Ramos (cell line): ENCODE data around the gene ATP2C2.
"Not testable (repeated sequence)": the region's sequence is repeated elsewhere in the genome, so short reads cannot be mapped to it uniquely, and the experiment has no call there.

ENCODE experiments used
- in situ Hi-C: fragments of 300-500 bp; cut with MboI; formaldehyde crosslinking; loops from one replicate; pipeline ENCODE4 v1.14.3; 2022; ENCODE audit warnings: low sequenced_read_pairs; ENCODE audit not compliant: unreplicated experiment

ATP2C2 gene

GRCh38 chr16:84368308-84368996 is at the start of gene ATP2C2:
Gene ATP2C2 (plus strand): TSS chr16:84368538. CDS start chr16:84368616, 78 bp downstream.
- in situ Hi-C loops = no loop called here

DNA sequence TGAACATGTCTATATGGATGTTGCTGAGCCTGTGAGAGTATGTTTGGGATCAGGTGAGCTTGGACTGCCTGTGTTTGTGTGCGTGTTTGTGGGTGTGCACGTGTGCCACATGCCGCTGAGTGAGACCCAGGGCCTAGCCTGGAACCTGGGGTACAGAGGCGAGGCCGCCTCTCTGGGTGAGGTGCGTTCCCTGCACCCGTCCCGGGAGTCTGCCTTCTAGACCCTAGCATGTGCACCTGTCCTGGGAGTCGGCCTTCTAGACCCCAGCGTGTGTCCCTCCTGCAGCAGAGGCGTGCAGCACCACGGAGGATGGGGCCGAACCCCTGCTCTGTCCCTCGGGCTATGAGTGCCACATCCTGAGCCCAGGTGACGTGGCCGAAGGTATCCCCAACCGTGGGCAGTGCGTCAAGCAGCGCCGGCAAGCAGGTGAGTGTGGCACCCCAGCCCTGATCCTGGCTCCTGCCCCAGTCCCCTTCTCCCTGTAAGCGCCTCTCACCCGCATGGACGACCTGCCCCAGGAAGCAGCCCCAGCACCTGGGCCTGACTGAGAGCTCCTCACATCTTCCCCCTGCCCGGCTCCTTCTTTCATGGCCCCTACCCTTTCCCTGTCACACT is 49.1 kb upstream of the ATP2C2 start:
- in situ Hi-C loops = no loop called here

- in situ Hi-C loops = no loop called here
Measured at GRCh38 chr16:84320511-84320910, 47.8 kb upstream of the ATP2C2 start.

DNA sequence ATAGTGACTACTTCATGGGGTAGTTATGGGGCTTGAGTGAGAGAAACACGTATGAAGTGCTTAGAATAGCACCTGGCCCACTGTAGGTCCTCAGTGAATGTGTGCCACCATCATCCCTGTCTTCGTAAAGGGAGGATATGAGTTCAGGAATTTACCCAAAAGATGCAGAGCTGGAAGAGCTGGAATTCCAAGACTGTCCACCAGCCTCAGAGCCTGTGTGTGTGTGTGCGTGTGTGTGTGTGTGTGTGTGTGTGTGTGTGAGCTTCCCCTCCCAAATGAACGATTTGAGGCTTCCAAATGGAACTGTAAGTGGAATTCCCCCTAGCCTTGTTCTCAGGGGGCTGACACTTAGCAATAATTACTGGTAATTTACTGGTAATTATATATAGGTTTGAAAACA is 46.4 kb upstream of the ATP2C2 start:
- in situ Hi-C loops = no loop called here

DNA sequence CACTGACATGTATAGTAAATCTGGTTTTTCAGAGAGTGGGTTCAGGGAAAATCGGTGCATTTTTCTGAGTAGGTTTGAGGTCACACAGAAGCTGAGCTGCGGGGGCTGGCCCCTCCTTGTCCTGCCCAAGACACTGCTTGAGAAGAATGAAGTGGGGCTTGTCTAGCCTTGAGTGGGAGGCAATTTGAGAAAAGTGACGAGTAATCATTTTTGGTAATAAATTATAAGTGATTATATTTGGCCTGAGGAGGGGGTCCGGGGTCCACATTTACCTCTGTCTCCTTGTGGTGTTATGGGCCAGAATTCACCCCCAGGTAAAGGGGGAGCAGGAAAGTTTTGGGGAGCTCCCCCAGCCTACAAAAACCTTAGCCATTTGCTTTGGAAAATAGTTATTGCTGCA is 45.6 kb upstream of the ATP2C2 start:
- in situ Hi-C loops = no loop called here

- in situ Hi-C loops = no loop called here
Measured at GRCh38 chr16:84323606-84324005, 44.7 kb upstream of the ATP2C2 start.

DNA sequence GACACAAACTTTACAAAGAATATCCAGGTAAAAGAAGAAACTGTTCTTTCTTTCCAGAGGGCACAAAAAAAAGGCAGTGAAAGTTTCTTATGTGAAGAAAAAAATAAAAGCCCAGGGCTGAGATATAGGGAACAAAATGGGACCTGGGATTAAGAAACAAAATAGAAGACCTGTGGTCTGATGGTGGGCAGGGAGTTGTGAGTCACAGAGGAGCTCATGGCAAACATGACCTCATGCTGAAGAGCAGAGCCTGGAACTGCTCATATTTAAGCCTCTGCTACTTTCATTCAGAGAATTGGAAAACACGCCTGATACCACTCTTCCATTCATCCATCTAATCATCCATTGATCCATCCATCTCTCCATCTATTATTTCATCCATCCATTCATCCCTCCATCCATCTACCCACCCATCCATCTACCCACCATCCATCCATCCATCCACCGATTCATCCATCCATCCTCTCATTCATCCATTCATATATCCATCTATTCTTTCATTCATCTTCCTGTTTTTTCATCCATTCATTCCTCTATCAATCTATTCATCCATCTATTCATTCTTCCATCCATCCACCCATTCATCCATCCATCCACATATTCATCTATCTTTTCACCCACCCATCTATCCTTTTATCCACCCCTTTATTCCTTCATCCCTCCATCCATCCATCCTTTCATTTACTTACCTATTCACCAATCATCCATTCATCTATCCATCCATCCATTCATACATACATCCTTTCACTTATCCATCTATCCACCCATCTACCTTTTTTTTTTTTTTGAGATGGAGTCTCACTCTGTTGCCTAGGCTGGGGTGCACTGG is 43.7 kb upstream of the ATP2C2 start:
- in situ Hi-C loops = no loop called here

- in situ Hi-C loops = no loop called here
Measured at GRCh38 chr16:84326545-84326944, 41.8 kb upstream of the ATP2C2 start.

DNA sequence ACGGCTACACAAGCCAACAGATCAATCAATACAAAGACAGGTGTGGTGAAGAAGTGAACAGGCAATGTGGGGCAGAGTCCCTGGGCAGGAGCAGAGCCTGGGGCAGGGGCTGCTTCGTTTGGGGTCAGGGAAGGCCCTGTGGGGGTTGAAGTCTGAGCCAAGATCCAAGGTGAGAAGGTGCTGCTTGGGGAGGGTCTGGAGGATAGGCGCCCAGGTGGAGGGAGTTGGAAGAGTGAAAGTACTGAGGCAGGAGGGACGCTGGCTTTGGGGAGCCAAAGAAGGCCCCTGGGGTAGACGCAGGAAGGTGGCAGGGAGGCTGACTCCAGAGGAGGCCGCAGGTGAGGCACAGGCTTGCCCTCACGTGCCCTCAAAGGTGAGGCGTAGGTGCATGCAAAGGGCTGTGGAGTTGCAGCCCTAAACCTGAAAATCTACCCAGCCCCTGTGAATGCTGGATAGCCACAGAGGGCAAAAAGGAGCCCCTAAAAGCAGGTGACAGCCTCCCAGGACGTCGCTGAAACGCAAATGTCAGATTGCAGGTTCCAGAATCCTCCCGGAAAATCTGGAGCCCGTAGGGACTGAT is 40.3 kb upstream of the ATP2C2 start:
- in situ Hi-C loops = no loop called here

GRCh38 chr16:84329016-84329415 is 39.3 kb upstream of the ATP2C2 start:
- in situ Hi-C loops = no loop called here

DNA sequence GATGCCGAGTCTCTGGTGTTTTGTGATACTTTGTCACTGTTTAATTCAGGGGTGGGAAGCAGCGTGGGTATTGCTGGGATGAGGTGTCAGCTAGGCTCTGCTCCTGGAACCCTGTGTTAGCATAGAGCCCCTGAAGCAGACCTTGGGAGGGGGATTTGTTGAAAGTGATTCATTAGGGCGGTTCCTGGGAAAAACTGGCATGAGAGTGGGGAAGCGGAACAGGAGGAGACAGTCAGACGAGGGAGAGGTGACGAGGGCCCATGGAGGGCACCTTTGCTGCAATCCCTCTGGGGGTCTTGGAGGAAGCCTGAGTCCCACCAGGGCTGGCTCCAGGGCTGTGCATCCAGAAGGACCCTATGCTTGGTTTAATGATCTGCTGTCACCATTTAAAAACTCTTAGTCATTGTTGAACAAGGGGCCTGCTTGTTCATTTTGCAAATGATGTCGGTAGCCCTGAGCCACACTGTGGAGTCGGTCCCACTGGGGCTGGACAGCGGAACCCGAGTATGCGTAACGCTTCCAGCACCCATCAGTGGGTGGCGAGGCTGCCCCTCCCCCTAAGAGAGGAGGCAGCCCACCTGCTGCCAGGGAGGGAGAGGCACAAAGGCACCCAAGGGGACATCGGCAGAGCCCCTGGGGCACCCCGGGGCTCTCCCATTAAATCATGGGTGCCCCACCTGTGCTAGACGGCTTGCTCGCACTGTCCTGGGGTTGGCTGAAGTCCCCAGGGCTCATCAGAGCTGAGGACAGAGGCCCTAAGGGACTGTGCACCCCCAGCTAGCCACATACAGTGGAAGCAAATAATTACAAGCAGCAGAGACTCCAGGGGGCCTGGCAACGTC is 38.3 kb upstream of the ATP2C2 start:
- in situ Hi-C loops = no loop called here

DNA sequence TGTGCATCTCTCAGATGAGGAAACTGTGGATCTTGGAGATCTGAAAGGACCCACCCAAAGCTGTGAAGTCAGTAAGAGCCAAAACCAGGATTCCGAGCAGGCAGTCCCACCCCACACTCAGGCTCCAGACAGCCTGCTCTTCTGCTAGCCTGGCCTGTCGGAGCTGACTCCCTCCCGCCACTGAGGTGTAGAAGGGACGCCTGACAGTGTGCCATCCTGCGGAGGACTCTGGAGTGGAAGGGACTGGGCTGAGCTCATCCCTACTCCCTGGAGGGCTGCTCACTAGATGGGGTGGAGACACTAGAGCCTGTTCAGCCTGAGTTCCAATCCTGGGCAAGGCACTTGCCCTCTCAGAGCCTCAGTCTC is 37.7 kb upstream of the ATP2C2 start:
- in situ Hi-C loops = no loop called here

- in situ Hi-C loops = no loop called here
Measured at GRCh38 chr16:84331998-84332780, 36.1 kb upstream of the ATP2C2 start.

- in situ Hi-C loops = no loop called here
Measured at GRCh38 chr16:84332975-84333684, 35.2 kb upstream of the ATP2C2 start.

DNA sequence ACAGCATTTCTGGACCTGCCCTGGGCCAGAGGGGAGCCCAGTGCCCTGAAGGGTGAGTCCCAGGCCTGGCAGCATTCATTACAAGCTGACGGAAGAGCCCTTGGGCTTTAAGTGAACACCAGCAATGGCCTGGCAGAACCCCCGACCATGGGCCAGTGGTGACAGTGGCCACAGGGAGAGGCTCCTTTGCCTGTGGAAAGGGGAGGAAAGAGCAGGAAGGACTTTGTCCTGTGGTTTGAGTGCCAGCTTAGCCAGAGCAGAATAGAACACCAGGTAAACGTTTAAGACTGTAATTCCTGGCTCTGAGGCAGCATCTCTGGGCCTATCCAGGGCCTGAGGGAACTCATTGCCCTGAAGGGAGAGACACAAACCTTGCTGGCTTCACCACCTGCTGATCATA is 34.3 kb upstream of the ATP2C2 start:
- in situ Hi-C loops = no loop called here

DNA sequence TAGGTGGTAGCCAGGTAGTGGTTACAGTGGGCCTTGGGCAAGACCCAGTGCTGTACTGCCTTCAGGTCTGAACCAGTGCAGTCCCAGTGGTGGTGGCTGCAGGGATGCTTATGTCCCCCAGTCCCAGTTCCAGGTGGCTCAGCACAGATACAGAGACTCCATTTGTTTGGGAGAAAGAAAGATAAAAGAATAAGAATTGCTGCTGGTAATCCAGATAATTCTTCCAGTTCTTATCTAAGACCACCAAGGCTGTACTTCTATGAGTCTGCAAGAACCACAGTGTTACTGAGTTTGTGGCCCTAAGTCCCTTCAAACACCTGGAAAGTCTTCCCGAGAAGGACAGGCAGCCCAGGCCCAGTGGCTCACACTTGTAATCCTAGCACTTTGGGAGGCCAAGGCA is 33.9 kb upstream of the ATP2C2 start:
- in situ Hi-C loops = no loop called here

- in situ Hi-C loops = not testable (repeated sequence)
Measured at GRCh38 chr16:84337236-84337635, 31.1 kb upstream of the ATP2C2 start.

DNA sequence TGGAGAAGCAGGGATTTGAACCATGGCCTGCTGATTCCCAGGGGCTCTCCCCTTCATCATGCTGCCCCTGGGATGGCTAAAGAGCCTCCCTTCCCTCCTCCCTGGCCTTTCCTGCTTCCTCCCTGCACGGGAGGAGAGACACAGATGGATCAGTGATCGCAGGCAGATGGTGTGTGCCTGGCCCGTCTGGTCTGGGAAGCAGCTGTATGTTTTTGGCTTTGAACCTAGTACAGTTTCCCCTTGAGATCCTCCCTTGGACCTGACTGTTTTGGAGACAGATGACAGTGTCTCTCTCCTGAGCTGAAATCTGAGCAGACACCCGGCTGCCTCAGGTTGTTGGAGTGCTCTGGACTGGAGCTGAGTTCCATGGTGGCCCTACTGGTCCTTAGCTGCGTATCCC is 29.0 kb upstream of the ATP2C2 start:
- in situ Hi-C loops = no loop called here

GRCh38 chr16:84339766-84340165 is 28.6 kb upstream of the ATP2C2 start:
- in situ Hi-C loops = no loop called here
